ENCODE results near the gene PIGQ.

PIGQ gene

DNA sequence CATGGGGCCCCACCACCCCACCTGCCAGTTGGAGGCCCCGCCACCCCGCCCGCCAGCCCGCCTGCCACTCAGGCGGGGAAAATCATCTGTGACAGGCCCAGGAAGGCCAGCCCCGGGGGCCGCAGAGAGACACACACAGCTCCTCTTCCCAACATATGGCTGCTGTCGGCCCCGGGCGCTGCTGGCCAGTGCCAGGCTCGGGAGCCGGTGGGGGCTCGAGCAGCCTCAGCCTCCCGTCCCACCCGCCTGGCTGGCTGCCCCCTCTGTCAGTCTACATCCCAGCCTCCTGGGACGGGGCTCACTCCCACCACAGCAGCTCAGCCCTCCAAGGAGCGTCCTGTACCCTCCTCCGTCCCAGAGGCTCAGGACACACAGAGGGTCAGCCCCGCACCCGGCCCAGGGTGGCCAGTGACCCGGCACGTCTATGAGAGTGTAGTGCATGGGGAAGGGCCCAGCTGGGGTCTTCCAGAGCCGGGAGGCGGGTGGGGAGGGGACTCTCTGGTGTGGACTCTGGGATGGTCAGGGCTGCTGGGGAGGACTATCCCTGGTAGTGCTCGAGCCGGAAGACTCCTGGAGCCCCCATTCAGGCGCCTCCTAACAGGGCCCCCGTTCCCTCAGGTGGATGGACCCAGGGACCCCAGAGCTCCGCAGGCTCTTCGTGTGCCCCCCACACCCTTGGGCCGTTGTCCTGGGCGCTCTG is 13.1 kb upstream of the PIGQ start:
- no peak for DNase-seq

DNA sequence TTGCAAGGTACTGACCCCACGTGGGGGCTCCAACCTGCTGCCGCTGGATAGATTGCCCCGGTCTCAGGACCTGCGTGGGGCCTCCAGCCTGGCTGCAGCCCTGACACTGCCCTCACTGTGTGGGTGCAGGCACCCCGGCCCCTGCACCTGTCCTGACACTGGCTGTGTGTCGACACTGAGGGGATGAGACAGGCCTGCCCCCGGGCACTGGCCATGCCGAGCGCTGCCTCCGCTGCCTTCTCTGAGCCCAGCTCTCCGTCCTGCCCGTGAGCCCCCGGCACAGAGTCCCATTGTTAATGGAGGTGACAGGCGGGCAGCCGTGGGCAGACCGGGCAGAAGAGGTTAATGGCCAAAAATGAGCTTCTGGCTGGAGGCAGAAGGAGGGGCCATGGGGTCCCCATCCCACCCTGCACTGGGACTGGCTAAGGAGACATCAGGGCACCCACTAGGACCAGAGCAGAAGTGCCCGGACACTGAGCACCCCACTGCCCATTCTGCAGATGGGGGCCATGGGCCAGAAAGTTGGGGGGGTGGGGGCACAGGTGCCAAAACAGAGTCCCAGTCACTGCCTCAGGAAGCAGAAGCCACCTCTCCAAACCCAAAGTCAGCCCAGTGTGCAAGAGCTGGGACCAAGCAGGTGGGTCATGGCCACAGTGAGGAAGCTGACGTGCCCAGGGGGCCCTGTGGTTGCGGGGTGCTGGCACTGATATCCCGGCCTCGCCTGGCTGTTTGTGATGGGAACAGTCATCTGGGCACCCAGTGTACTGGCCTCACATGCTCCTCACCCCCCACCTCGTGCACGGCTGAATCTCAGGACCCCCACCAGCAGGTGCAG is 12.1 kb upstream of the PIGQ start:
- no peak for DNase-seq

DNA sequence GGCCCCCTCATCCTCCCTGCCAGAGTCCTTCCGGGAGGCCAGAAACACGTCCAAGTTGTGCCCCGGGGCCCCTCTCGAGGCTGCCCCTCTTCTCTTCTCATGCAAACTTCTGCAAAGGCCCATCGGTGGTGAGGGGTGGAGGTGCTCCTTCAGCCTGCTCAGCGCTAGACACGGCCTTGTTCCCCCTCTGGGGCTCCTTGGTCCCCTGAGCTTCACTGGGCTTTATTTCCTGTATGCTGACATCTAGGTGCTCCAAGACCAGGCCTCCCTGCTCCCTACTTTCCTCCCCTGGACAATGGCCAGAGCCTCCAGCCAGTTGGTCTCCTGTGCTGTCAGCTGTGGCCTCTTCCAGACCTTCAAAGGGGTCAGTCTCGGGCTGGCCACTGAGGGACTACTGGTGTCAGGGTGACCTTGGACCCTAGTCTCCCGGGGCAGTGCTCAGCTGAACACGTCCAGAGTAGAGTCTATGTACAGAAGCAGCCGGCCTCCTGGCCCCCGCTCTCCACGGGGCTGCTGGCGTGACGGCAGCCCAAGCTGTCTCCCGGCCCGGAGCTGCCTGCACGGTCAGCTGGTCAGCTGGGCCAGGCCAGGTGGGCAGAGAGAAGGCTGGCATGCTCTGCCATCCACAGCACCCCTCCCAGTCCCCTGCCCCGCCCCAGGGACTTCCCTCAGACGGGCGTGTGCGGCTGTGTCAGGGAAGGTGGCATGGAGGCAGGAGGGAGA is 11.3 kb upstream of the PIGQ start:
- no peak for DNase-seq

DNA sequence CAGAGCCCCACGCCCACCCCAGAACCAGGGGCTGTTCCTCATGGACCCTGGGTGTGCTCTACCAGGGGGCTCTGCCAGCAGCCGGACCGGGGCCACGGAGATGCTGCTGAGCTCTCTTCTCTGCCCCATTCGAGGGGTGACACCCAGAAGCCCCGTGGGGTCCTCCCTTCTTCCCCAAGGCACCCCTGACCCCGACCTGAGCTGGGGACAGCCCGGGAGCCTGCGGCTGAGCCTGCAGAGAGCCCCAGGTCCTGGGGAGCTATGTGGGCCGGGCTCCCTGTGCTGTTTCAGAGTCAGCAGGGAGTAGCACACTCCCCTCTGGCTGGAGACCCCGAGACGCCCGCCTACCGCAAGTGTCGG is 10.8 kb upstream of the PIGQ start:
- no peak for DNase-seq

DNA sequence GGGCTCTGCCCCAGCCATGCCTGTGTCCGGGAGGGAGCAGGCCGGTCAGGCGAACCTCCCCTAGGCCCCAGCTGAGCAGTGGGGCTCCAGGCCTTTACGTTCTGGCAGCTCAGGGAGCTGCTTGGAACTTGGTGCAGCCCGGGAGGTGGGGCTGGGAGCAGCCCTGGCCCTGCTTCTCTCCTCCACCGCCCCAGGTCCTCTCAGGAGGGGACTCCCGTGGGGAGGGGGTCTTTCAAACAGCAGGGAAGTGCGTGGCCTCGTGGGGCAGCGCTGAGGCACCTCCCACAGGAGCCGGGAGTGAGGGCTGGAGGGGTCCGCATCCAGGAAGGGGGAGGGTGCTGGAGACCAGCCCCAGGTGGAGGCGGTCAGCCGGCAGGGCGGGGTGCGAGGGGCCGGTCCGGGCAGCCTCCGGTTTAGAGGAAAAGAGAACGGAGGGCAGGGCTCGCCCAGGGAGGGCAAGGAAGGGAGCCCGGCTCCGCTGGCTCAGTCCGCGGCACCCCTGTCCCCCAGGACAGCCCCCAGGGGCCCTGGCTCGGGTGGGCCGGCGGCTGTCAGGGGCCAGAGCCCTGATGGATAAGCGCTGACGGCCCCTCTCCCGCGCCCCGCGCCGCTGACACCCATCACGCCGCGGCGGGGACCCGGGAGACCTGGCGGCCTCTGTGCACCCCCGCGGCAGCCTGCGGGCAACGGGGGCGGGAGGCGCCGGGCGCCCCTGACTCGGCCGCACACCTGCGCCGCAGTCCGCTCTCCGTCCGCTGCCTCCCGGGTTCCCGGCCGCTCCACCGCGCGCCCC is 10.2 kb upstream of the PIGQ start:
- DNase-seq: no peak

DNA sequence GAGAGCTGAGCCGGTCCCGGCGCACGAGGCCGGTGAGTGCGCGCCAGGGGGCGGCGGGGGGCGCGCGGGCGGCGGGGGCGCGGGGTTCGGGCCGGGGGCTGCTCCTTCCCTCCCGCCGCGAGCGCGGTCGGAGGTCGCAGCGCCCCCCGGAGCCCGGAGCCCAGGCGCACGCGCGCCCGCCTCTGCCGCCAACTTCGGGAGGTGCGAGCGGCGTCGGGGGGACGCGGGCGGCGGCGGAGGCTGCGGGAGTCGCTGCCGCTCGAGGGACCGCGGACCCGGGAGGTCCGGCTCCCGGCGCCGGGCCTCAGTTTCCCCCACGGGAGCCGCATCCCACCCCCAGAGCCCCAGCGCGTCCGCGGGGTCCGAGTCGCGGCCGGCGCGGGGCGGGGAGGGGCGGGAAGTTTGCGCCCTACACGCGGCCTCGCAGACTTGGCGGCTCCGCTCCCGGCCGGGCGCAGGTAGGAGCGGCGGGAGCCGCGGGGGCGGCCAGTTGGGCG is 9.5 kb upstream of the PIGQ start, which contains the start of gene PRR35:
PRR35 (plus strand) TSS at position 191 of the 497 bp plus-strand sequence. CDS start 2,901 bp downstream, outside the sequence.
- DNase-seq: no peak

DNA sequence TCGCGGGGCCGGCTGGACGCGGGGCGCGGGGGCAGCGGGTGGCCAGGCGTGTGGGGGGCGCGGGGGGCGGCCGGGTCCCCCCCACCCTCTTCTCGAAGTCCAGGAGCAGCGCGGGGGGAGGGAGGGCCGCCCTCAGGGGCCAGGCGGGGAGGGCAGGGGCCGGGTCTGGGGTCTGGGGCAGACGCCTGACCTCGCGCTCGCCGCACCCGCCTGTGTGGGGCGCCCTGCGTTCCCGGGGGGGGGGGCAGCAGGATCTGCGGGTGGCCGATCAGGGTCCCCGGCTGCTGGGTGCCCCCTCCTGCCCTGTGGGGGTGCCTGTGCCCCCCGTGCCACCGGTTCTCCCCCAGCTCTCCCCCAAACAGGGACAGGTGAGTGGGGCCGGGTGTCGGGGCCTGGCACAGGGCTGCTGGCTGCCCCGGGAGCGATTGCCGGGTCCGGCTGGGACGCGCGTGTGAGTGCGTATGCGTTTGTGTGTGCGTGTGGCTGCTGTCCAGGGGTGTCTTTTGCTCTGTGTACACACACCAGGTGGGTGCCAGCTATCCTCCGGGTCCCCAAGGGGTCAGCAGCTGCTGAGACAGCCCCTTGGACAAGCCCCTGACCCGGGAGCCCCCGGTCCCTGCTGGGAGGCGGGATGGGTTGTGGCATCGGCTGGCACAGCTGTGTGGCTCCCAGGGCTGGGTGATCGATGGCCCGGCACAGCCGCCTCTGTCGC is 8.9 kb upstream of the PIGQ start:
- DNase-seq: no peak

DNA sequence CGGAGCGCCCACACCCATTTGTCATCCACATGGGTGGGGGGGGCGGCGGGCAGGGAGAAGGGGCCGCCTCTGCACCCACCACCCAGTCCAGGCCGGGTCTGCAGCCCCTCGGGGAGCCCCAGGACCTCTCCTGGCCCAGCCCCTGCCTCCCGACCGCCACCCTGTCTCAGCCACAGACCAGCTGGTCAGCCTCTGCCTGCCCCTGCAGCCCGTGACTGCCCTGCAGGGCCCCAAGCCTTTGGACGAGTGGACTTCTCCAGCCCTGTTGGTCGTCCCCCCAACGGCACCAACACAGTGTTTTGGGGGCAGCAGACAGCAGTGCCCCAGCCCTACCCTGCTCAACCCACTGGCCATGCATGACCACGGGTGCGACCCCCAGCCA is 8.4 kb upstream of the PIGQ start:
- DNase-seq: no peak

DNA sequence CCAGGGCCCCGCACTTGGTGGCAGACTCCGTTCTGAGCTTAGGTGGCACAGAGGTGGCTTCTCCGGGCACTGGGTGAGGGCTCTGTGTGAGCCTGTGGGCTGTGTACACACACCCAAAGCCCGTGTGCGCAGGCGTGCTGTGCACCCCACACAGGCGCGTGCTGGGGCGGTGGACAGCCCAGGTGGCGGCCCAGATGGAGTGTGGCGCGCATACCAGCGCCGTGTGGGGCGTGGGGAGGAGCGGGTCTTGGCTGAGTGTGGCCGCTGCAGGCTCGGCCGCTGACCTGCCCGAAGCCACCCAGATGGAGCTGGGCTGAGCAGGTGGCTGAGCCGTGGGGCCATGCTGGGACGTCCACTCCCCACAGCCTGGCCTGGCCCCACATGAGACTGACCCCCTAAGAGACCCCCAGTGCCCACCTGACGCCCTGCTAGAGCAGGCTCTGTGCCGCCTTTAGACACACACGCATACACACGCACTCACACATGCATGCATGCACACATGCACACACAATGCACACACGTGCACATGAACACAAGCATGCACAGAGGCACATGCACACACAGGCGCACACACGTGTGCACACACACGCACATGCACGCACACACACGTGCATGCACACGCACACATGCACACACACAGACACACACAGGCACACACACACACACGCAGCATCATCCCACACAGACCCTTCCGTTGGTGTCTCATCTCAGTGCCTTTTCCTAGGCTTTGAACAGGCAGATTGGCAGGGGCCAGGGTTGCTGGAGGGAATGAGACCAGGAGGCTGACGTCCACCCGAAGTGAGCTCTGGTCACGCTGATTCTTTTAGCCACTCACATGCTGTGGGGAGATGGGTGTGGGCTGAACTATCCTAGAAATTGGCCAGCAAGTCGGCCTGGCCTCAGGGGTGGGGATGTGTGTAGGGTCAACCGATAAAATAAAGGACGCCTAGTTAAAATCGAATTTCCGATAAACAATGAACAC is 7.5 kb upstream of the PIGQ start:
- DNase-seq: no peak

DNA sequence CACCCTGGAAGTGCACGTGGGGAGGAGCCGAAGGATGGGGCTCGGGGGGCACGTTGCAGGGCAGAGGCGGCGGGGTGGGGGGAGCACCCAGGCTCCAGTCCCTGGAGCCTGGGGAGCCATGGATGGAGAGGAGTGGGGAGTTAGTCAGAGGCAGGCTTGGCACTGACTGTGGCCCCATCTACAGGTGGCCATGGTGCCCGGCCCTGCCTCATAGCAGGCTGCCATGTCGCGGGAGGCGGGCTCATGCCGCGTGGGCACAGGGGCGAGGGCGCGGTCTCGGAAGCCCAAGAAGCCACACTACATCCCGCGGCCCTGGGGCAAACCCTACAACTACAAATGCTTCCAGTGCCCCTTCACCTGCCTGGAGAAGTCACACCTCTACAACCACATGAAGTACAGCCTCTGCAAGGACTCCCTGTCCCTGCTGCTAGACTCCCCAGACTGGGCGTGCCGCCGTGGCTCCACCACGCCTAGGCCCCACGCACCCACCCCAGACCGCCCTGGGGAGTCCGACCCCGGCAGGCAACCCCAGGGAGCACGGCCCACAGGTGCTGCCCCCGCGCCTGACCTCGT is 6.6 kb upstream of the PIGQ start:
- DNase-seq: no peak

DNA sequence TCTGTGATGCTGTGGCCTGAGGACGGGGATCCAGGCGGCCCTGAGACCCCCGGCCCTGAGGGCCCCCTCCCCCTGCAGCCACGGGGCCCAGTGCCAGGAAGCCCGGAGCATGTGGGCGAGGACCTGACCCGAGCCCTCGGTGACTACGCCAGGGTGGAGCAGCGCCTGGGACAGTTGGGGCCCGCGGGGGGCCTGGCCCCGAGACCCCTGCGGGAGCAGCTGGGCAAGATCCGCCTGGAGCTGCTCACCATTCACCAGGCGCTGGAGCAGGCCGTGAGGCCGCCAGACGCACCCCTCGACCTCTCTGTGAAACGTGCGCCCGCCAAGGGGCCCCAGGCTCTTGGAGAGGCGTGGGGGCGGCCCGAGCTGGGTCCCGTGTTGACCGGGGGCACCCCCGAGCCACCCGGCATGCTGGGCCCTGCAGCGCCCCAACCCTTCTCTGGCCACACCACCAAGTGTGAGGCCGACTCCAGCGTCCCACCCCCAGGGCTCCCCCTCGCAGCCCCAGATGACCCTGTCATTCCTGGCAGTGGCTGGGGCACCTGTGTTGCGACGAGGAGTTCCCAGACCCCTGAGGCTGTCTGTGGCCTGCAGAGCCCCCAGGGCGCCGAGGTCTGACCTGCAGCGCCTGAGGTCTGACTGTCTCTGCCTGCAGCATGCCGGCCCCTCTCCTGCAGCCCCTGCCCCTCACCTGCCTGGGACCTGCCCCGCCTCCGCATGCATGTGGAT is 4.9 kb upstream of the PIGQ start:
- DNase-seq: no peak

DNA sequence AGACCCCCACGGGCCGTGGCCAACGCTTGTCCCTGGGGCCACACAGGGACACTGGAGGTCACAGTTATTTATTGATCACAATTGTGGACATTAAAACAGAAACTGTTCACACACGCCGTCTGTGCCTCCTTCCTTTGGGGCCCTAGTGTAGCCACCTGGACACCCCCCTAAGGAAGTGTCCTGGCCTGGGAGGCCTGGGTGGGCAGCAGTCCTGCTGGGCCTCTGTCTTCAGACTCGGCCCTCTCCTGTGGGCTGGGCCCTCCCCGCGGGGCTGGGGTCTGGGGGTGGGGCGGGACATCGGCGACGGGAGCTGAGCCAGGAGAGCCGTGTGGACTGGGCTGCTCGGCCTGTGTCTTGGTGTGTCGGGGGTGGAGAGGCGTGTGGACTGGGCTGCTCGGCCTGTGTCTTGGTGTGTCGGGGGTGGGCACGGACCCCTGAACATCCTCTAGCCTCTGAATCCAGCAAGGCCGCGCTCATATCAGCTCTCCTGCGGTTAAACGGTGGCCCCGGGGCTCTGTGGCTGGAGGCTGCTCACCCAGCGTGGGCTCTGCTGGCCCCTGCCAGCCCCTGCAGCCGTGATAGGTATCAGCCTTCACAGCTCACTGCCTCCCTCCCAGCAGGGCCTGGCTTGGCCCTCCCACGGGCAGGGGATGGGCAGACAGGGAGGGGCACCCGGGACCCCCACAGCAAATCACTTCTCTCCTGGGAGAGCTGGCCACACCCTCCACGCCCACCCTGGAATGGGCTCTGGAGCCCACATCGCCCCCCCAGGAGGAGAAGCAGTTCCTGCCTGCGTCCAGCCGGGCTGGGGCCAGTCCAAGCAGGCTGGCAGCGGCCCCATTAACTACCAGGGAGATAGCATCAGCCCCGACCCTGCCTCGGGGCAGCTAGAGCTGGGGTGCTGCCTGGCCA is 4.1 kb upstream of the PIGQ start:
- DNase-seq: no peak

DNA sequence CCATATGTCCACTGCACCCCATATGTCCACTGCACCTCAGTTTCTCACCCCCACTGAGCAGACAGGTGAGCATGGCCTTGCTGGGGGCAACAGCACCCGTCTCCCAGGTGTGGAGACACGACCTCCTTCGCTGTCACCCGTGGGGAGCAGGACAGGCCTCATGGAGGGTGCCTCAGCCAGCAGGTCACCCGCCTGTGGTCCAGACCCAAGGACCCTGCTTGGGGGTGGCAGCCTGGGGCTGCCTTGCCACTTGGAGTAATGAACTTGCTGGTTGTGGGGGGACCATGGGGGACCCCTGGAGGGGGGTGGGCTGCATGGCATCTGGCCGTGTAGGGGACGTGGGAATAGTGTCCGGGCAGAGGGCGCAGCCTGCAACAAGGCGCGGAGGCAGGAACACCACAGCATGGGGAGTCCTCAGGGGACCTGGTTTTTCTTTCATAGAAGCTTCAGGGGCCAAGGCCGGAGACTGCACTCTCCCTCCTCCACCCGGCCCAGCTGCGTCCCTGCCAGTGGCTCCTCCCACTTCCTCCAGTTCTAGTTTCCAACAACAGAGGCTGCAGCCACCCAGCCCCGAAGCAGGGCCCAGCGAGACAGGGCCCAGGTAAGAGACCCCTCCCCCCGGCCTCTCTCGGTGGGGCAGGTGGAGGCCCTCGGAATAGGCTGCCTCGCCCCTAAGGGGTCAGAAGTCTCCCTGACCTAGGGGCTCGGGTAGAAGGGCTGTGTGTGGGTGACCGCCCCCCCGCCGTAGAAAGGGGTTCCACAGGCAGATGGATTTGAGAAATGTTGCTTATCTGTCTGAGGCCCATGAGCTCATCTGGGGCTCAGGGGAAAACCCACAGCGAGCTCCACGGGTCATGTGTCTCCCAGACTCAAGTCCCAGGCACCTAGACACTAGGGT is 3.0 kb upstream of the PIGQ start, which contains the start of gene NHLRC4:
NHLRC4 (plus strand) TSS at position 531 of the 898 bp plus-strand sequence. CDS start 1,043 bp downstream, outside the sequence.
- peak; percentile 73 for DNase-seq

DNA sequence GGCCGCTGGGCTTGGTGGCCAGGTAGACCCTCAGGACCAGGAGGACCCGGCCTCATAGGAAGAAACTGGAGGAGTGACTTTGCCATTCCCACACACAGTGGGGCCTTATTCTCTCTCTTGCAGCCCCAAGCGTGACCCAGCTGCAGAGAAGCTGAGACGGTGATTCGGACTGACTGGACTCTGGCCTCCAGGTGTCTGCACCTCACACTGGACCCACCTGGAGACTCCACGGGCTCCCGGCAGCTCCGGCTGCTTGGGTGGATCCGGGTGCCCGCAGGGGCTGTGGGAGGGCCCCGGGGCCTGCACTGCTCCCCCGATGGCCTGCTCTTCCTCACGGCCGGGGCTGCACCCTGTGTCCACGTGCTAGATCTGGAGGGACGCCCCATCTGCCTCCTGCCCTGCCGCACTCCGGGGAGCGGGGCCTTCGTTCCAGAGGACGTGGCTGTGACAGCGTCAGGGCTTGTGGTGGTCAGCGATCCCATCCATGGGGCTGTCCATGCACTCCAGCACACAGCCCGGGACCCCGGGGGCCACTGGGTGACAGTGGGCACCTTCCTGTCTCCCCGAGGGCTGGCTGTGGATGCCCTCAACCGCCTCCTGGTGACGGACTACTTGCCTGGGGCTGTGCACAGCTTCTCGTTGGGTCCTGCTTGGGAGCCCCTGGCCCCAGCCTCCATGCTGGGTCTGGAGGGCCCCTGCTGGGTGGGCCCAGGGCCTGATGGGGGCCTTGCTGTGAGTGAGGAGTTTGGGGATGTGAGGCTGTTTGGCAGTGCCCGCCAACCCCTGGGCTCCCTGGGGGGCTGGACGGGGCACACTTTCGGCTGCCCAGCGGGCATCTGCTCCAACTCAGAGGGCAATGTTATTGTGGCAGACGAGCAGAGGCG is 2.2 kb upstream of the PIGQ start:
- no peak for DNase-seq

DNA sequence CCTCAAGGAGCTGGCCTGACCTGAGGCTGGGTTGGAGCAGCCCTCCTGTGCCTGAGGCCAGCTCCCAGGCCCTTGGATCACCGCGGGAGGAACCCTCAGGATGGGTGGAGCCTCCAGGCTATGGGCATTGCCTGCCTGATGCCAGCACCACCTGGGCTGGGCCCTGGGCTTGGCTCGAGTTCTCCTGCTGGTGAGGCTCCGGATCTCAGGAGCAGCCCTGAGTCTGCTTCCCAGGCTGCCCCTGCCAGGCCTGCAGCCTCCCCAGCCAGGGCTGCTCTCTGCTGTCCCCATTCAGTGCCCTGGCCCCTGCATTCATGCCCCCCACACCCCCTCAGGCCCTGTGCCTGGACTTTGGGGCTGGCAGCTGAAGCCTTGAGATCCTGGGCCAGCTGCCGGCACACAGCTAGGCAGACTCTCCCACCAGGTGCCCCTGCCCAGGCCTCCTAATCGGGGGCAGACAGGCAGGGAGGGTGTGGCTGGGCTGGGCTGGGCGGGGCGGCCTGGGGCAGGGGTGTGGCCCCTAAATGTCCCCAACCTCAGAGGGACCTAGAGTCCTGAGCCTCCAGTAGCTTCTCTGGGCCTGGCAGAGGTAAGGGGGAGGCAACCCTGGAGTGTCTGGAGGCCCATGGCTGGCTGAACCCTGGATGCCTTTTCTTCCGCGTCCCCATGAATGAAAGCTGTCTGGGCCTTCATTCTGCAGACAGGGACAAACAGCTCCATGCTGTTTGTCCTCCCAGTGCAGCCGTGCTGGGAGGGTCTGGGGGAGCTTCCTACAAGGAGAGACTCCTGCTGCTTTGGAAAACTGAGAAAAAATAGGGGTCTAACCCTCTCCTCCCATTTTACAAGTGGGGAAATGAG is 1.1 kb upstream of the PIGQ start:
- no peak for DNase-seq
